NB4 (cell line): Measurements from ENCODE around the gene MRFAP1L1.

Experiments used
- DNase-seq: peaks from one replicate; pipeline ENCODE4 v3.0.0; 2010; ENCODE audit warnings: low read depth
- H3K4me3 ChIP-seq: one replicate; pipeline ENCODE4 v1.5.1; 2011; ENCODE audit warnings: mild to moderate bottlenecking, low read depth, low read length, moderate library complexity
- CTCF ChIP-seq: IDR thresholded peaks from one replicate; pipeline ENCODE4 v1.5.1; 2012; ENCODE audit warnings: low read depth, low read length
- MAX ChIP-seq: IDR thresholded peaks from 2 replicates; pipeline ENCODE4 v1.6.1; 2011; ENCODE audit warnings: low read depth, low read length
- MYC ChIP-seq: IDR thresholded peaks from 2 replicates; pipeline ENCODE4 v1.6.1; 2011; ENCODE audit warnings: low read depth, low read length
- POLR2A ChIP-seq: IDR thresholded peaks from 2 replicates; pipeline ENCODE4 v1.6.1; 2011; ENCODE audit warnings: mild to moderate bottlenecking; ENCODE audit not compliant: insufficient read length; ENCODE audit errors: extremely low read depth

The MRFAP1L1 gene

GRCh38 chr4:6724421-6725111 is 14.9 kb upstream of the MRFAP1L1 start:
- DNase-seq = no peak
- H3K4me3 ChIP-seq = no peak overlapping the region
- TF ChIP-seq MYC (no peak), MAX (no peak), POLR2A (no peak), CTCF (no peak)

GRCh38 chr4:6723851-6724250 is 14.2 kb upstream of the MRFAP1L1 start:
- TF ChIP-seq MYC (no peak), MAX (no peak), POLR2A (no peak), CTCF (no peak)

GRCh38 chr4:6722891-6723290 is 13.2 kb upstream of the MRFAP1L1 start:
- TF ChIP-seq POLR2A (no peak), CTCF (no peak), MYC (no peak), MAX (no peak)
- no peak overlapping the region for H3K4me3 ChIP-seq
- DNase-seq = no peak

More at GRCh38 chr4:6723851-6724250, 14.2 kb upstream of the MRFAP1L1 start:
- H3K4me3 ChIP-seq = no peak overlapping the region
- no peak for DNase-seq

- no peak overlapping the region for H3K4me3 ChIP-seq
- DNase-seq = no peak
- no peak for TF ChIP-seq MAX
- no peak for TF ChIP-seq POLR2A
- no peak for TF ChIP-seq MYC
- no peak for TF ChIP-seq CTCF
Observed at GRCh38 chr4:6721121-6721520, 11.5 kb upstream of the MRFAP1L1 start.

GRCh38 chr4:6720202-6720699 is 10.6 kb upstream of the MRFAP1L1 start:
- H3K4me3 ChIP-seq = no peak overlapping the region
- TF ChIP-seq MYC = peak; percentile 68; the same call in 1 of the 2 replicates
- TF ChIP-seq MAX = peak; percentile 68
- no peak for TF ChIP-seq POLR2A
- peak; percentile 97 for TF ChIP-seq CTCF
- peak; percentile 86 for DNase-seq
